ENCODE data around the gene MPRIP. TPM values are rescaled to one million over a fixed set of nuclear protein-coding genes. Genes with fewer than 3 reads are reported as not detected.

The MPRIP gene
- total RNA-seq, 1 donor from 2014 or later = 863 TPM

DNA sequence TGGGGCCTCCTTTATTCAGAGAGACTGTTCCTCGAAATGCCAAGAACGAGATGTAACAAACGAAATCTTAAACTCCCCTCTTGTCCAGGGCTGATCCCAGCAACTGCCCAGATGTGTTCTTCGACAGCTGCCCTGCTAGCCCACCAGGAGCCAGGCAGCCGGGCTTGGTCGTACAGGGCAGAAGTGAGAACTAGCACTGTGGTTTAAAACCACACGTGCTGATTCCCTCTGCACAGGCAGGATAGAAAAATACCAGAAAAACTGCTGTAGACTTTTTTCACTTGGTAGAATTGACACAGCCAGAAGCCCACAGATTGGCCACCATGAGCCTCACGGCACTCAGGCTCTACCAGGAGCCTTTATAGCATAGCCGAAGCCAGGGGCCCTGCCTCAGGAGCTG lies 130.7 kb downstream of the MPRIP start:
- Mint-ChIP-seq H3K36me3 (ENCODE audit: unreplicated experiment) (peaks cover 9% of the 10 kb centered on the region), H3K27ac (ENCODE audit: unreplicated experiment) (peak overlapping the region; percentile 55), H3K27me3 (ENCODE audit: unreplicated experiment) (peaks cover 18% of the 10 kb centered on the region), H3K9me3 (ENCODE audit: unreplicated experiment) (peaks cover 27% of the 10 kb centered on the region), H3K4me3 (ENCODE audit: unreplicated experiment) (no peak overlapping the region), H3K4me1 (ENCODE audit: low read depth, unreplicated experiment) (peaks cover 20% of the 10 kb centered on the region)
- TF ChIP-seq, protein P1, sequence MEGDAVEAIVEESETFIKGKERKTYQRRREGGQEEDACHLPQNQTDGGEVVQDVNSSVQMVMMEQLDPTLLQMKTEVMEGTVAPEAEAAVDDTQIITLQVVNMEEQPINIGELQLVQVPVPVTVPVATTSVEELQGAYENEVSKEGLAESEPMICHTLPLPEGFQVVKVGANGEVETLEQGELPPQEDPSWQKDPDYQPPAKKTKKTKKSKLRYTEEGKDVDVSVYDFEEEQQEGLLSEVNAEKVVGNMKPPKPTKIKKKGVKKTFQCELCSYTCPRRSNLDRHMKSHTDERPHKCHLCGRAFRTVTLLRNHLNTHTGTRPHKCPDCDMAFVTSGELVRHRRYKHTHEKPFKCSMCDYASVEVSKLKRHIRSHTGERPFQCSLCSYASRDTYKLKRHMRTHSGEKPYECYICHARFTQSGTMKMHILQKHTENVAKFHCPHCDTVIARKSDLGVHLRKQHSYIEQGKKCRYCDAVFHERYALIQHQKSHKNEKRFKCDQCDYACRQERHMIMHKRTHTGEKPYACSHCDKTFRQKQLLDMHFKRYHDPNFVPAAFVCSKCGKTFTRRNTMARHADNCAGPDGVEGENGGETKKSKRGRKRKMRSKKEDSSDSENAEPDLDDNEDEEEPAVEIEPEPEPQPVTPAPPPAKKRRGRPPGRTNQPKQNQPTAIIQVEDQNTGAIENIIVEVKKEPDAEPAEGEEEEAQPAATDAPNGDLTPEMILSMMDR (IDR thresholded peaks at IDR 0.05; ENCODE audit: partially characterized antibody, unreplicated experiment) = no peak
- DNase-seq = no peak

DNA sequence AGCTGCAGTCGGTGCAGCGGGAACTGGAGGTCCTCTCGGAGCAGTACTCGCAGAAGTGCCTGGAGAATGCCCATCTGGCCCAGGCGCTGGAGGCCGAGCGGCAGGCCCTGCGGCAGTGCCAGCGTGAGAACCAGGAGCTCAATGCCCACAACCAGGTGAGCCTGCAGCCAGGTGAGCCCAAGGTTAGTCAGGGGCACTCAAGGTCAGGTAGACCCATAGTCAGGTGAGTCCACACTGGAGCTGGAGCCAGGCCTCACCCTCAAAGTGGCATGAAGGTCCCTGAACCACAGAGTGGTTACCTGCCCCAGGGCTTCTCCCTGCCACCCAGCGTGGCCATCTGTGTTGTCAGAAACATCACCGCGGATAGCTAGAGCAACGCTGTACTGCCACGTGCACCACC lies 131.7 kb downstream of the MPRIP start:
- Mint-ChIP-seq H3K36me3 (ENCODE audit: unreplicated experiment) (peaks cover 9% of the 10 kb centered on the region), H3K4me3 (ENCODE audit: unreplicated experiment) (no peak overlapping the region)

DNA sequence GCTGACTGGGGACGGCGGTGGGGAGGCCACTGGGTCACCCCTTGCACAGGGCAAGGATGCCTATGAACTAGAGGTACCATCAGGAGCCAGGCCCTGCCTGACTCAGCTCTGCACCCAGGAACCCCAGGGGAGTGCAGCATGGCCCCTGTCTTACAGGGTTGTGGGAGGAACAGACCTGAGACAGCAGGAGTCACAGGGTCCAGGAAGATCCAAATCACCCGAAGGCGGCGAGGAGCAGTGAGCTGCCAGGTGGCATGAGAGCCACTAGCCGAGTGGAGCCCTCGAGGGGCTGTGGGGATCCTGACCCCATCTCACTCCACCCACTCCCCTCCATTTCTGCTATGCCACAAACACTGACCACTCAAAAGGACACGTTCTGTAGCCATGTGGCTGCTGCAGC lies 133.1 kb downstream of the MPRIP start:
- Mint-ChIP-seq H3K36me3 (ENCODE audit: unreplicated experiment) (peaks cover 9% of the 10 kb centered on the region), H3K27ac (ENCODE audit: unreplicated experiment) (no peak overlapping the region), H3K27me3 (ENCODE audit: unreplicated experiment) (peaks cover 15% of the 10 kb centered on the region), H3K4me1 (ENCODE audit: low read depth, unreplicated experiment) (peaks cover 13% of the 10 kb centered on the region), H3K4me3 (ENCODE audit: unreplicated experiment) (no peak overlapping the region), H3K9me3 (ENCODE audit: unreplicated experiment) (peaks cover 20% of the 10 kb centered on the region)
- TF ChIP-seq, protein P1 (IDR thresholded peaks at IDR 0.05; ENCODE audit: partially characterized antibody, unreplicated experiment) = no peak
- no peak for DNase-seq

More for the DNA sequence above, 131.7 kb downstream of the MPRIP start:
- no peak for DNase-seq
- Mint-ChIP-seq H3K27ac (ENCODE audit: unreplicated experiment) (no peak overlapping the region), H3K4me1 (ENCODE audit: low read depth, unreplicated experiment) (peaks cover 20% of the 10 kb centered on the region), H3K9me3 (ENCODE audit: unreplicated experiment) (peaks cover 24% of the 10 kb centered on the region), H3K27me3 (ENCODE audit: unreplicated experiment) (peaks cover 12% of the 10 kb centered on the region)
- TF ChIP-seq, protein P1 (IDR thresholded peaks at IDR 0.05; ENCODE audit: partially characterized antibody, unreplicated experiment) = no peak

DNA sequence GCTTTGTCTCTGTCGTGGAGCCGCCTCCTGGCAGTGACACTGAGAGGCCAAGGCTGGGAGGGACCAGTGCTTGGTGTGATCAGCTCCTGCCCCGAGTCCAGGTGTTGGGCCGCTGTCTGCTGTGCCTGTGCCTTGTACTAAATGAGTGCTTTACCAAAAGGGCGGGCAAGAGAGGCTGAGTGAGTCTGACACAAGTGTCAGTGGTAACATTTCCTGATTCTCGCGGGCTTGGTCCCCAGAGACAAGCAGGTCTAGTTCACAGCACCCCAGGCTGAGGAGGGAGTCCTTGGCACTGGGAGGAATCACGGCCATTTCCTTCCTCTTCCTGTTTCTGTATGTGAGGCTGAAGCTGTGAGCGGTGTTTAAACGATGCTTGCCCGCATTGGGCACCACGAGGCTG lies 133.7 kb downstream of the MPRIP start:
- H3K27ac Mint-ChIP-seq (ENCODE audit: unreplicated experiment) = no peak overlapping the region
- peaks cover 13% of the 10 kb centered on the region for H3K36me3 Mint-ChIP-seq (ENCODE audit: unreplicated experiment)
- no peak for DNase-seq
- H3K4me1 Mint-ChIP-seq (ENCODE audit: low read depth, unreplicated experiment) = peaks cover 18% of the 10 kb centered on the region
- peaks cover 17% of the 10 kb centered on the region for H3K27me3 Mint-ChIP-seq (ENCODE audit: unreplicated experiment)
- no peak overlapping the region for H3K4me3 Mint-ChIP-seq (ENCODE audit: unreplicated experiment)
- H3K9me3 Mint-ChIP-seq (ENCODE audit: unreplicated experiment) = peaks cover 22% of the 10 kb centered on the region
- TF ChIP-seq, protein P1 (IDR thresholded peaks at IDR 0.05; ENCODE audit: partially characterized antibody, unreplicated experiment) = no peak

DNA sequence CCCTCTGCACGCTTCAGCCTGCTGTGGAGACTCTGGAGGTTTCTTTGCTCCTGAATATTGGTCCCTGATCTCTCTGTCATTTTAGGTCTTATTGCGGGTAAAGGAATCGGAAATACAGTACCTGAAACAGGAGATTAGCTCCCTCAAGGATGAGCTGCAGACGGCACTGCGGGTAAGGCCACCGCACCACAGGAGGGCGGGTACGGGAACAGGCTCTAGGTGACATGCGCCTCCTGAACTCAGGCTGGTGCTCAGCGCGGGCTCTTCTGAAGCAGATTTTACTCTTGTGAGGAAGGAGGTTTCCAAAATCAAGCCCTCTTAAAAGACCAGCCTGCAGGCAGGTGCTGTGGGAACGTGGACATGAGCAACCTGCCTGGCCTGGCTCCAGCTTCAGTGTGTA lies 134.1 kb downstream of the MPRIP start:
- Mint-ChIP-seq H3K4me1 (ENCODE audit: low read depth, unreplicated experiment) (peaks cover 15% of the 10 kb centered on the region), H3K27me3 (ENCODE audit: unreplicated experiment) (peaks cover 17% of the 10 kb centered on the region), H3K9me3 (ENCODE audit: unreplicated experiment) (peaks cover 19% of the 10 kb centered on the region), H3K4me3 (ENCODE audit: unreplicated experiment) (no peak overlapping the region), H3K27ac (ENCODE audit: unreplicated experiment) (peak overlapping the region; percentile 52), H3K36me3 (ENCODE audit: unreplicated experiment) (peaks cover 12% of the 10 kb centered on the region)
- no peak for DNase-seq
- TF ChIP-seq, protein P1 (IDR thresholded peaks at IDR 0.05; ENCODE audit: partially characterized antibody, unreplicated experiment) = no peak
